Measurements from ENCODE around the gene SMYD3.

DNA sequence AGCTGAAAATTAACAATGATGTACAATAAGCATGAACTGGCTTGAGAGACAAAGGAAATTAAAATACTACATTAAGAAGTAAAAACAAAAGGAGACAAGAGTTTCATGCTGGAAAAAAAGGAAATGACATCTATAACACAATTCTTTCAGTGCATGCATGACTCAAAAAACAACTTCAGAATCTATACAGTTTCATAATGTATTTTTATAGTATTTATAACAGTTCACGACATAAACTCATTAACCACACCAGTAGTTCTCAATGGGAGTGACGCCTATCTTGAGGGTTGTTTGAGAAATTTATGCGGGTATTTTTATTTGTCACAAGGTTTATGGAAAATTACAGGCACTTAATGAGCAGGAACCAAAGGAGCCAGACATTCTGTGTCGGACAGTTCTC is 168.5 kb downstream of the SMYD3 start:
- no peak for TF ChIP-seq CTCF (IDR thresholded peaks at IDR 0.05)
- TF ChIP-seq POLR2AphosphoS5 (IDR thresholded peaks at IDR 0.05) = no peak
- TF ChIP-seq POLR2A (IDR thresholded peaks at IDR 0.05) = no peak
- no peak for TF ChIP-seq EP300 (IDR thresholded peaks at IDR 0.05)

Measured in gastroesophageal sphincter (tissue), 3 donors.